WTC11 (cell line): ENCODE data around the gene KATNA1. TPM values are rescaled to one million over a fixed set of nuclear protein-coding genes. Genes with fewer than 3 reads are reported as not detected.
A peak's percentile ranks its signal among the peaks of the same experiment; 100 is the strongest.

ENCODE experiments used
- ETV6 ChIP-seq: sonication (generic); formaldehyde crosslinking; IDR thresholded peaks from 2 replicates; pipeline ENCODE4 v1.8.1; 2022; ENCODE audit warnings: mild to moderate bottlenecking, missing genetic modification reagents
- GRHL2 ChIP-seq: fragments of 250-450 bp; sonication (Bioruptor Pico); IDR thresholded peaks from 2 replicates; pipeline ENCODE4 v1.8.0; 2022; ENCODE audit warnings: mild to moderate bottlenecking, moderate library complexity; ENCODE audit not compliant: insufficient replicate concordance, severe bottlenecking
- JUN ChIP-seq: sonication (generic); formaldehyde crosslinking; IDR thresholded peaks from 2 replicates; pipeline ENCODE4 v1.8.0; 2023; ENCODE audit warnings: mild to moderate bottlenecking, missing genetic modification reagents
- NFATC4 ChIP-seq: fragments of 250-450 bp; sonication (Bioruptor Pico); IDR thresholded peaks from 2 replicates; pipeline ENCODE4 v1.9.0; 2021; ENCODE audit warnings: mild to moderate bottlenecking
- NR2C2 ChIP-seq: sonication (generic); formaldehyde crosslinking; IDR thresholded peaks from 2 replicates; pipeline ENCODE4 v1.8.0; 2022; ENCODE audit warnings: mild to moderate bottlenecking, missing genetic modification reagents
- NR3C1 ChIP-seq: sonication (generic); formaldehyde crosslinking; conservative IDR thresholded peaks from 2 replicates; pipeline ENCODE4 v1.8.1; 2023; ENCODE audit warnings: low read depth, mild to moderate bottlenecking, missing genetic modification reagents
- PRRX2 ChIP-seq: fragments of 250-450 bp; sonication (Bioruptor Pico); IDR thresholded peaks from 2 replicates; pipeline ENCODE4 v1.8.0; 2021; ENCODE audit warnings: mild to moderate bottlenecking
- SMAD3 ChIP-seq: sonication (generic); formaldehyde crosslinking; IDR thresholded peaks from 2 replicates; pipeline ENCODE4 v1.8.0; 2022; ENCODE audit warnings: missing genetic modification reagents, mild to moderate bottlenecking, borderline replicate concordance
- SOX15 ChIP-seq: fragments of 250-450 bp; sonication (Bioruptor Pico); IDR thresholded peaks from 2 replicates; pipeline ENCODE4 v1.9.0; 2021; ENCODE audit warnings: mild to moderate bottlenecking
- TEAD4 ChIP-seq: sonication (generic); formaldehyde crosslinking; IDR thresholded peaks from 2 replicates; pipeline ENCODE4 v1.8.0; 2022; ENCODE audit warnings: mild to moderate bottlenecking, missing genetic modification reagents
- ZNF219 ChIP-seq: sonication (generic); formaldehyde crosslinking; IDR thresholded peaks from 2 replicates; pipeline ENCODE4 v1.8.0; 2023; ENCODE audit warnings: missing genetic modification reagents, mild to moderate bottlenecking, borderline replicate concordance
- ZNF416 ChIP-seq: fragments of 250-450 bp; sonication (Bioruptor Pico); IDR thresholded peaks from 2 replicates; pipeline ENCODE4 v1.9.0; 2021; ENCODE audit warnings: mild to moderate bottlenecking, inconsistent platforms
- ZNF671 ChIP-seq: fragments of 250-450 bp; sonication (Bioruptor Pico); IDR thresholded peaks from 2 replicates; pipeline ENCODE4 v1.8.0; 2021; ENCODE audit warnings: mild to moderate bottlenecking
- total RNA-seq: library from RNA; stranded (reverse); gene quantifications from 3 replicates; pipeline ENCODE4 v1.2.3, GENCODE V29; 2021
- TF ChIP-seq, protein P1 (sequence below): fragments of 250-450 bp; sonication (Bioruptor Pico); IDR thresholded peaks from 2 replicates; pipeline ENCODE4 v1.9.0; 2021; ENCODE audit warnings: mild to moderate bottlenecking, borderline replicate concordance
- TF ChIP-seq, protein P2 (sequence below): fragments of 250-450 bp; sonication (Bioruptor Pico); IDR thresholded peaks from 2 replicates; pipeline ENCODE4 v2.1.2; 2022; ENCODE audit warnings: mild to moderate bottlenecking, moderate library complexity
- TF ChIP-seq, protein P3 (sequence below): sonication (generic); formaldehyde crosslinking; IDR thresholded peaks from 2 replicates; pipeline ENCODE4 v1.8.1; 2023; ENCODE audit warnings: mild to moderate bottlenecking, missing genetic modification reagents
- TF ChIP-seq, protein P4 (sequence below): fragments of 250-450 bp; sonication (Bioruptor Pico); IDR thresholded peaks from 2 replicates; pipeline ENCODE4 v1.9.0; 2021; ENCODE audit warnings: mild to moderate bottlenecking
- TF ChIP-seq, protein P5 (sequence below): sonication (generic); formaldehyde crosslinking; IDR thresholded peaks from 2 replicates; pipeline ENCODE4 v1.8.1; 2022; ENCODE audit warnings: low read depth, missing genetic modification reagents, borderline replicate concordance
- TF ChIP-seq, protein P6 (sequence below): sonication (generic); formaldehyde crosslinking; IDR thresholded peaks from 2 replicates; pipeline ENCODE4 v1.8.0; 2023; ENCODE audit warnings: missing genetic modification reagents
- TF ChIP-seq, protein P7 (sequence below): sonication (generic); formaldehyde crosslinking; IDR thresholded peaks from 2 replicates; pipeline ENCODE4 v1.8.0; 2022; ENCODE audit warnings: mild to moderate bottlenecking, missing genetic modification reagents
- TF ChIP-seq, protein P8 (sequence below): fragments of 250-450 bp; sonication (Bioruptor Pico); conservative IDR thresholded peaks from 2 replicates; pipeline ENCODE4 v1.9.0; 2021; ENCODE audit warnings: mild to moderate bottlenecking
- TF ChIP-seq, protein P9 (sequence below): sonication (generic); formaldehyde crosslinking; IDR thresholded peaks from 2 replicates; pipeline ENCODE4 v1.8.1; 2023; ENCODE audit warnings: mild to moderate bottlenecking, missing genetic modification reagents, moderate library complexity

The KATNA1 gene
- total RNA-seq, 1 experiment from 2014 or later = 18.1 TPM

DNA sequence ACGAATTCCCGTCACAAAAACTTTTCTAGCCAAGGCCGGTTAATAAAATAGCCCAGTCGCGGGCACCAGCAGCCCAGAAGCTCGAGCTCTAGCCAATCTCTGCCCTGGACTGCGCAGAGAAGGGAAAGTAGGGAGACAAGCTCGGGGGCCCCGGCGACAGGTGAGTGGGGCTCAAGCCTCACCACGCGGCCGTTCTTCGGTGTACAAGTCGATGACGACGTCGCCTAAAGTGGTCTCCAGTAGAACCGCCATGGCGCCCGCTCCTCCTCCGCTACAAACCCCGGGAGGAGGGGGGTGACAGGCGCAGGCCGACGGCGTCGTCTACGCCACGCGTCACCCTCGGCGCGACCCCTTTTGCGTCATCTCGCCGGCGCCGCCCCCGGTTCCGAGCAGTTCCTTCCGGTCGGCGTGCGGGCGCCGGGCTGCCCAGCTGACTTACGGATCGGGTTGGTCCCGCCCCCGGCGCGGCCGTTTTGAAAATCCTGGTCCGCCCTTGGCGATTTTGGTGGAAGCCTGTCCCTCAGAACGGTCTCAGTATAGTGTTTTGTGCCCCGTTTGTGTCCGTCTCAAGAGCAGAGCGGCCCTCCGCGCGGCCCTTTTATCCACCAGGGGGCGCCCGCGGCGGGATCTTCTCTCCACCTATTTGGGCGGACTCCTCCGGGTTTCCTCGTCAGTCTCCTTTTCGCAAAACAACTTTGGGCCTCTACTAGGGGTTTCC lies 102.6 kb downstream of the KATNA1 start, which contains the start of gene PPIL4 (continued):
- TF ChIP-seq, protein P1, sequence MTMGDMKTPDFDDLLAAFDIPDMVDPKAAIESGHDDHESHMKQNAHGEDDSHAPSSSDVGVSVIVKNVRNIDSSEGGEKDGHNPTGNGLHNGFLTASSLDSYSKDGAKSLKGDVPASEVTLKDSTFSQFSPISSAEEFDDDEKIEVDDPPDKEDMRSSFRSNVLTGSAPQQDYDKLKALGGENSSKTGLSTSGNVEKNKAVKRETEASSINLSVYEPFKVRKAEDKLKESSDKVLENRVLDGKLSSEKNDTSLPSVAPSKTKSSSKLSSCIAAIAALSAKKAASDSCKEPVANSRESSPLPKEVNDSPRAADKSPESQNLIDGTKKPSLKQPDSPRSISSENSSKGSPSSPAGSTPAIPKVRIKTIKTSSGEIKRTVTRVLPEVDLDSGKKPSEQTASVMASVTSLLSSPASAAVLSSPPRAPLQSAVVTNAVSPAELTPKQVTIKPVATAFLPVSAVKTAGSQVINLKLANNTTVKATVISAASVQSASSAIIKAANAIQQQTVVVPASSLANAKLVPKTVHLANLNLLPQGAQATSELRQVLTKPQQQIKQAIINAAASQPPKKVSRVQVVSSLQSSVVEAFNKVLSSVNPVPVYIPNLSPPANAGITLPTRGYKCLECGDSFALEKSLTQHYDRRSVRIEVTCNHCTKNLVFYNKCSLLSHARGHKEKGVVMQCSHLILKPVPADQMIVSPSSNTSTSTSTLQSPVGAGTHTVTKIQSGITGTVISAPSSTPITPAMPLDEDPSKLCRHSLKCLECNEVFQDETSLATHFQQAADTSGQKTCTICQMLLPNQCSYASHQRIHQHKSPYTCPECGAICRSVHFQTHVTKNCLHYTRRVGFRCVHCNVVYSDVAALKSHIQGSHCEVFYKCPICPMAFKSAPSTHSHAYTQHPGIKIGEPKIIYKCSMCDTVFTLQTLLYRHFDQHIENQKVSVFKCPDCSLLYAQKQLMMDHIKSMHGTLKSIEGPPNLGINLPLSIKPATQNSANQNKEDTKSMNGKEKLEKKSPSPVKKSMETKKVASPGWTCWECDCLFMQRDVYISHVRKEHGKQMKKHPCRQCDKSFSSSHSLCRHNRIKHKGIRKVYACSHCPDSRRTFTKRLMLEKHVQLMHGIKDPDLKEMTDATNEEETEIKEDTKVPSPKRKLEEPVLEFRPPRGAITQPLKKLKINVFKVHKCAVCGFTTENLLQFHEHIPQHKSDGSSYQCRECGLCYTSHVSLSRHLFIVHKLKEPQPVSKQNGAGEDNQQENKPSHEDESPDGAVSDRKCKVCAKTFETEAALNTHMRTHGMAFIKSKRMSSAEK (CRISPR knock-in tag) = no peak
- TF ChIP-seq TEAD4 (CRISPR knock-in tag) (no peak), PRRX2 (no peak), SOX15 (CRISPR knock-in tag) (no peak), GRHL2 (CRISPR knock-in tag) (no peak), NR3C1 (CRISPR knock-in tag) (no peak), ZNF219 (CRISPR knock-in tag) (no peak), ZNF671 (no peak), JUN (CRISPR knock-in tag) (no peak; the same call in 1 of the 2 replicates), NFATC4 (CRISPR knock-in tag) (no peak), NR2C2 (CRISPR knock-in tag) (no peak), ZNF416 (CRISPR knock-in tag) (no peak), SMAD3 (CRISPR knock-in tag) (no peak), ETV6 (CRISPR knock-in tag) (peak; percentile 86)
- TF ChIP-seq, protein P2, sequence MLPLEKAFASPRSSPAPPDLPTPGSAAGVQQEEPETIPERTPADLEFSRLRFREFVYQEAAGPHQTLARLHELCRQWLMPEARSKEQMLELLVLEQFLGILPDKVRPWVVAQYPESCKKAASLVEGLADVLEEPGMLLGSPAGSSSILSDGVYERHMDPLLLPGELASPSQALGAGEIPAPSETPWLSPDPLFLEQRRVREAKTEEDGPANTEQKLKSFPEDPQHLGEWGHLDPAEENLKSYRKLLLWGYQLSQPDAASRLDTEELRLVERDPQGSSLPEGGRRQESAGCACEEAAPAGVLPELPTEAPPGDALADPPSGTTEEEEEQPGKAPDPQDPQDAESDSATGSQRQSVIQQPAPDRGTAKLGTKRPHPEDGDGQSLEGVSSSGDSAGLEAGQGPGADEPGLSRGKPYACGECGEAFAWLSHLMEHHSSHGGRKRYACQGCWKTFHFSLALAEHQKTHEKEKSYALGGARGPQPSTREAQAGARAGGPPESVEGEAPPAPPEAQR = no peak
- TF ChIP-seq, protein P3, sequence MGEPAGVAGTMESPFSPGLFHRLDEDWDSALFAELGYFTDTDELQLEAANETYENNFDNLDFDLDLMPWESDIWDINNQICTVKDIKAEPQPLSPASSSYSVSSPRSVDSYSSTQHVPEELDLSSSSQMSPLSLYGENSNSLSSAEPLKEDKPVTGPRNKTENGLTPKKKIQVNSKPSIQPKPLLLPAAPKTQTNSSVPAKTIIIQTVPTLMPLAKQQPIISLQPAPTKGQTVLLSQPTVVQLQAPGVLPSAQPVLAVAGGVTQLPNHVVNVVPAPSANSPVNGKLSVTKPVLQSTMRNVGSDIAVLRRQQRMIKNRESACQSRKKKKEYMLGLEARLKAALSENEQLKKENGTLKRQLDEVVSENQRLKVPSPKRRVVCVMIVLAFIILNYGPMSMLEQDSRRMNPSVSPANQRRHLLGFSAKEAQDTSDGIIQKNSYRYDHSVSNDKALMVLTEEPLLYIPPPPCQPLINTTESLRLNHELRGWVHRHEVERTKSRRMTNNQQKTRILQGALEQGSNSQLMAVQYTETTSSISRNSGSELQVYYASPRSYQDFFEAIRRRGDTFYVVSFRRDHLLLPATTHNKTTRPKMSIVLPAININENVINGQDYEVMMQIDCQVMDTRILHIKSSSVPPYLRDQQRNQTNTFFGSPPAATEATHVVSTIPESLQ = no peak
- TF ChIP-seq, protein P4, sequence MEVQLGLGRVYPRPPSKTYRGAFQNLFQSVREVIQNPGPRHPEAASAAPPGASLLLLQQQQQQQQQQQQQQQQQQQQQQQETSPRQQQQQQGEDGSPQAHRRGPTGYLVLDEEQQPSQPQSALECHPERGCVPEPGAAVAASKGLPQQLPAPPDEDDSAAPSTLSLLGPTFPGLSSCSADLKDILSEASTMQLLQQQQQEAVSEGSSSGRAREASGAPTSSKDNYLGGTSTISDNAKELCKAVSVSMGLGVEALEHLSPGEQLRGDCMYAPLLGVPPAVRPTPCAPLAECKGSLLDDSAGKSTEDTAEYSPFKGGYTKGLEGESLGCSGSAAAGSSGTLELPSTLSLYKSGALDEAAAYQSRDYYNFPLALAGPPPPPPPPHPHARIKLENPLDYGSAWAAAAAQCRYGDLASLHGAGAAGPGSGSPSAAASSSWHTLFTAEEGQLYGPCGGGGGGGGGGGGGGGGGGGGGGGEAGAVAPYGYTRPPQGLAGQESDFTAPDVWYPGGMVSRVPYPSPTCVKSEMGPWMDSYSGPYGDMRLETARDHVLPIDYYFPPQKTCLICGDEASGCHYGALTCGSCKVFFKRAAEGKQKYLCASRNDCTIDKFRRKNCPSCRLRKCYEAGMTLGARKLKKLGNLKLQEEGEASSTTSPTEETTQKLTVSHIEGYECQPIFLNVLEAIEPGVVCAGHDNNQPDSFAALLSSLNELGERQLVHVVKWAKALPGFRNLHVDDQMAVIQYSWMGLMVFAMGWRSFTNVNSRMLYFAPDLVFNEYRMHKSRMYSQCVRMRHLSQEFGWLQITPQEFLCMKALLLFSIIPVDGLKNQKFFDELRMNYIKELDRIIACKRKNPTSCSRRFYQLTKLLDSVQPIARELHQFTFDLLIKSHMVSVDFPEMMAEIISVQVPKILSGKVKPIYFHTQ (CRISPR knock-in tag) = no peak
- TF ChIP-seq, protein P5, sequence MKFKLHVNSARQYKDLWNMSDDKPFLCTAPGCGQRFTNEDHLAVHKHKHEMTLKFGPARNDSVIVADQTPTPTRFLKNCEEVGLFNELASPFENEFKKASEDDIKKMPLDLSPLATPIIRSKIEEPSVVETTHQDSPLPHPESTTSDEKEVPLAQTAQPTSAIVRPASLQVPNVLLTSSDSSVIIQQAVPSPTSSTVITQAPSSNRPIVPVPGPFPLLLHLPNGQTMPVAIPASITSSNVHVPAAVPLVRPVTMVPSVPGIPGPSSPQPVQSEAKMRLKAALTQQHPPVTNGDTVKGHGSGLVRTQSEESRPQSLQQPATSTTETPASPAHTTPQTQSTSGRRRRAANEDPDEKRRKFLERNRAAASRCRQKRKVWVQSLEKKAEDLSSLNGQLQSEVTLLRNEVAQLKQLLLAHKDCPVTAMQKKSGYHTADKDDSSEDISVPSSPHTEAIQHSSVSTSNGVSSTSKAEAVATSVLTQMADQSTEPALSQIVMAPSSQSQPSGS (CRISPR knock-in tag) = no peak
- TF ChIP-seq, protein P6, sequence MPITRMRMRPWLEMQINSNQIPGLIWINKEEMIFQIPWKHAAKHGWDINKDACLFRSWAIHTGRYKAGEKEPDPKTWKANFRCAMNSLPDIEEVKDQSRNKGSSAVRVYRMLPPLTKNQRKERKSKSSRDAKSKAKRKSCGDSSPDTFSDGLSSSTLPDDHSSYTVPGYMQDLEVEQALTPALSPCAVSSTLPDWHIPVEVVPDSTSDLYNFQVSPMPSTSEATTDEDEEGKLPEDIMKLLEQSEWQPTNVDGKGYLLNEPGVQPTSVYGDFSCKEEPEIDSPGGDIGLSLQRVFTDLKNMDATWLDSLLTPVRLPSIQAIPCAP = no peak
- TF ChIP-seq, protein P7, sequence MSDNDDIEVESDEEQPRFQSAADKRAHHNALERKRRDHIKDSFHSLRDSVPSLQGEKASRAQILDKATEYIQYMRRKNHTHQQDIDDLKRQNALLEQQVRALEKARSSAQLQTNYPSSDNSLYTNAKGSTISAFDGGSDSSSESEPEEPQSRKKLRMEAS (CRISPR knock-in tag) = peak; percentile 81
- TF ChIP-seq, protein P8, sequence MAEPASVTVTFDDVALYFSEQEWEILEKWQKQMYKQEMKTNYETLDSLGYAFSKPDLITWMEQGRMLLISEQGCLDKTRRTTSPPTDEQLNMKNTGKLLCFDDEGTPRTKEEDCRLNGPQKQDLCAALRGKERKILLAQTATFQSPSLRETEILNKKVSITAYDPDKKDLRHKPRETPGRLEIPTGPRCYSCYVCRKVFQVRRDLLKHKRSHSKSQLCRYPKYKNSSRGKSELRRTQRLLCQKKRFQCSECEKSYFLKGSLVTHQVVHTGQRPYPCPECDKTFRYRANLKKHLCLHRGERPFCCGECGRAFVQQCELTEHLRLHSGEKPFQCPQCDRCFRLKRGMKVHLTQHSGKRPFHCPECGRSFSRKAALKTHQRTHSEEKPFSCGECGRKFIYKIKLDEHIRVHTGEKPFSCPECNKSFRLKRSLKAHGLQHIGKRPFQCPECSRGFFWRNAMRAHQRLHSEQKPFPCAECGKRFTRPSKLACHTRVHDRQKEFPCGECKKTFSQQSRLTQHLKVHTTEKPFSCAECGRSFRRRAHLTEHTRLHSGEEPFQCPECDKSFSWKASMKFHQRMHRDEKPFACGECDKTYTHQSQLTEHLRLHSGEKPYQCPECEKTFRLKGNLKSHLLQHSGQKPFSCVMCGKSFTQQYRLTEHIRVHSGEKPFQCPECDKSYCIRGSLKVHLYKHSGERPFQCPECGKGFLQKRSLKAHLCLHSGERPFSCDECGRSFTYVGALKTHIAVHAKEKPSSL (CRISPR knock-in tag) = no peak
- TF ChIP-seq, protein P9, sequence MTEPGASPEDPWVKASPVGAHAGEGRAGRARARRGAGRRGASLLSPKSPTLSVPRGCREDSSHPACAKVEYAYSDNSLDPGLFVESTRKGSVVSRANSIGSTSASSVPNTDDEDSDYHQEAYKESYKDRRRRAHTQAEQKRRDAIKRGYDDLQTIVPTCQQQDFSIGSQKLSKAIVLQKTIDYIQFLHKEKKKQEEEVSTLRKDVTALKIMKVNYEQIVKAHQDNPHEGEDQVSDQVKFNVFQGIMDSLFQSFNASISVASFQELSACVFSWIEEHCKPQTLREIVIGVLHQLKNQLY (CRISPR knock-in tag) = no peak
